ENCODE results near the gene CMYA5. TPM values are rescaled to one million over a fixed set of nuclear protein-coding genes. Genes with fewer than 3 reads are reported as not detected.
"Not testable (repeated sequence)": the region's sequence is repeated elsewhere in the genome, so short reads cannot be mapped to it uniquely, and the experiment has no call there.

Gene CMYA5
- total RNA-seq, 1 donor from 2014 or later: 0.44 TPM

DNA sequence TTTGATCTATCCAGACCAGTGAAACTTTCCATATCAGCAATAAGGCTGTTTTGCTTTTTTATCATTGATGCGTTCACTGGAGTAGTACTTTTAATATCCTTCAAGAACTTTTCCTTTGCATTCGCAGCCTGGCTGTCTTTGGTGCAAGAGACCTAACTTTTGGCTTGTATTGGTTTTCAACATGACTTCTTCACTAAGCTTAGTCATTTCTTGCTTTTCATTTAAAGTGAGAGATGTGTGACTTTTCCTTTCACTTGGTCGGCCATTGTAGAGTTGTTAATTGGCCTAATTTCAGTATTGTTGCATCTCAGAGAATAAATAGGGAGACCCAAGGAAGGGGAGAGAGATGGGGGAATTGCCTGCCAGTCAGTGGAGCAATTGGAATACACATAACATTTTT, 26.4 kb upstream of the CMYA5 start:
- no peak overlapping the region for H3K4me3 Mint-ChIP-seq
- DNase-seq (ENCODE audit: low read depth, low spot score): no peak
- no peak overlapping the region for H3K27ac Mint-ChIP-seq (ENCODE audit: unreplicated experiment)
- no peaks in the 10 kb centered on the region for H3K27me3 Mint-ChIP-seq (ENCODE audit: low read depth)
- peaks cover 9% of the 10 kb centered on the region for H3K4me1 Mint-ChIP-seq
- H3K9me3 Mint-ChIP-seq: peaks cover 13% of the 10 kb centered on the region
- TF ChIP-seq, protein P1, sequence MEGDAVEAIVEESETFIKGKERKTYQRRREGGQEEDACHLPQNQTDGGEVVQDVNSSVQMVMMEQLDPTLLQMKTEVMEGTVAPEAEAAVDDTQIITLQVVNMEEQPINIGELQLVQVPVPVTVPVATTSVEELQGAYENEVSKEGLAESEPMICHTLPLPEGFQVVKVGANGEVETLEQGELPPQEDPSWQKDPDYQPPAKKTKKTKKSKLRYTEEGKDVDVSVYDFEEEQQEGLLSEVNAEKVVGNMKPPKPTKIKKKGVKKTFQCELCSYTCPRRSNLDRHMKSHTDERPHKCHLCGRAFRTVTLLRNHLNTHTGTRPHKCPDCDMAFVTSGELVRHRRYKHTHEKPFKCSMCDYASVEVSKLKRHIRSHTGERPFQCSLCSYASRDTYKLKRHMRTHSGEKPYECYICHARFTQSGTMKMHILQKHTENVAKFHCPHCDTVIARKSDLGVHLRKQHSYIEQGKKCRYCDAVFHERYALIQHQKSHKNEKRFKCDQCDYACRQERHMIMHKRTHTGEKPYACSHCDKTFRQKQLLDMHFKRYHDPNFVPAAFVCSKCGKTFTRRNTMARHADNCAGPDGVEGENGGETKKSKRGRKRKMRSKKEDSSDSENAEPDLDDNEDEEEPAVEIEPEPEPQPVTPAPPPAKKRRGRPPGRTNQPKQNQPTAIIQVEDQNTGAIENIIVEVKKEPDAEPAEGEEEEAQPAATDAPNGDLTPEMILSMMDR (conservative IDR thresholded peaks at IDR 0.05): no peak
- peaks cover 28% of the 10 kb centered on the region for H3K36me3 Mint-ChIP-seq (ENCODE audit: low read depth)

DNA sequence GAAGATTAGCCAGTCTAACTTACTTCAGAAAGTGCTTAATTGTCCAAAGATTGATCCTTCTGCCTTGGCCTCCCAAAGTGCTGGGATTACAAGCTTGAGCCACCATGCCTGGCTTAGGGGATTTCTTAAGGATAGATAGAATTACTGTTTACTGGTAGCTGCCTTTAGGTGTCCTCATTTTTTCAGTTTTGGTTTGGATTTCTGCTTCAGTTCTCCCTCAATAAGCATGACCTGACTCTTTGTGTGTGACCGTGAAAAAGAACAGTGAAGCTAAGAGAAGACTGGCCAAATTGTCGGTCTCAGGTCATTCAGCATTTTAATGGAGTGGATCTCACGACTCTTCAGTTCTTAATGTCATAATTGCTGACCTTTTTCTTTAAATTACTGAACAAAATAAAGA, 22.9 kb upstream of the CMYA5 start:
- H3K4me1 Mint-ChIP-seq: peaks cover 9% of the 10 kb centered on the region
- TF ChIP-seq, protein P1 (conservative IDR thresholded peaks at IDR 0.05): no peak

DNA sequence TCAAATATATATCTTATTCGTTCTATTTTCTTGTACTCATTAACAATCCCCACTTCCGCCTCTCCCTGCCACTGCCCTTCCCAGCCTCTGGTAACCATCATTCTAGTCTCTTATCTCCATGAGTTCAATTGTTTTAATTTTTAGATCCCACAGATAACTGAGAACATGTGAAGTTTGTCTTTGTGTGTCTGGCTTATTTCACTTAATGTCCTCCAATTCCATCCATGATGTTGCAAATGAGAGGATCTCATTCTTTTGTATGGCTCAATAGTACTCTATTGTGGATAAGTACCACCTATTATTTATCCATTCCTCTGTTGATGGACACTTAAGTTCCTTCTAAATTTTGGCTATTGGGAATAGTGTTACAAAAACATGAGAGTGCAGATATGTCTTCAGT, 17.2 kb upstream of the CMYA5 start:
- Mint-ChIP-seq H3K4me1 (no peaks in the 10 kb centered on the region), H3K4me3 (no peak overlapping the region), H3K9me3 (no peaks in the 10 kb centered on the region), H3K27me3 (ENCODE audit: low read depth) (no peaks in the 10 kb centered on the region), H3K27ac (ENCODE audit: unreplicated experiment) (no peak overlapping the region), H3K36me3 (ENCODE audit: low read depth) (peaks cover 14% of the 10 kb centered on the region)
- no peak for DNase-seq (ENCODE audit: low read depth, low spot score)
- TF ChIP-seq, protein P1 (conservative IDR thresholded peaks at IDR 0.05): no peak

More for the DNA sequence above, 22.9 kb upstream of the CMYA5 start:
- Mint-ChIP-seq H3K27ac (ENCODE audit: unreplicated experiment) (no peak overlapping the region), H3K36me3 (ENCODE audit: low read depth) (peaks cover 22% of the 10 kb centered on the region), H3K9me3 (peaks cover 13% of the 10 kb centered on the region), H3K4me3 (no peak overlapping the region), H3K27me3 (ENCODE audit: low read depth) (no peaks in the 10 kb centered on the region)
- DNase-seq (ENCODE audit: low read depth, low spot score): no peak

DNA sequence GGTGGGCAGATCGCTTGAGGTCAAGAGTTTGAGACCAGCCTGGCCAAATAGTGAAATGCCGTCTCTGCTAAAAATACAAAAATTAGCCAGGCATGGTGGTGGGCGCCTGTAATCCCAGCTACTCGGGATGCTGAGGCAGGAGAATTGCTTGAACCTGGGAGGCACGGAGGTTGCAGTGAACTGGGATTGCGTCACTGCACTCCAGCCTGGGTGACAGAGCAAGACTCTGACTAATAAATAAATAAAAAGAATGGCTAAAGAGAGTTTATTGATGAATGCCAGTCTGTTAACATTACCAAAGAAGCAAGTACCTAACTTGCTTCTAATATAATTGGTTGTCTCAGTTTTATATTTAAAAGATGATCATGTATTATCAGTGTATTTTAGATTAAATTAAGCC, 13.3 kb upstream of the CMYA5 start:
- H3K27ac Mint-ChIP-seq (ENCODE audit: unreplicated experiment); DNase-seq (ENCODE audit: low read depth, low spot score); H3K27me3 Mint-ChIP-seq (ENCODE audit: low read depth); H3K9me3 Mint-ChIP-seq; H3K4me1 Mint-ChIP-seq; H3K4me3 Mint-ChIP-seq: not testable (repeated sequence)
- peaks cover 15% of the 10 kb centered on the region for H3K36me3 Mint-ChIP-seq (ENCODE audit: low read depth)

DNA sequence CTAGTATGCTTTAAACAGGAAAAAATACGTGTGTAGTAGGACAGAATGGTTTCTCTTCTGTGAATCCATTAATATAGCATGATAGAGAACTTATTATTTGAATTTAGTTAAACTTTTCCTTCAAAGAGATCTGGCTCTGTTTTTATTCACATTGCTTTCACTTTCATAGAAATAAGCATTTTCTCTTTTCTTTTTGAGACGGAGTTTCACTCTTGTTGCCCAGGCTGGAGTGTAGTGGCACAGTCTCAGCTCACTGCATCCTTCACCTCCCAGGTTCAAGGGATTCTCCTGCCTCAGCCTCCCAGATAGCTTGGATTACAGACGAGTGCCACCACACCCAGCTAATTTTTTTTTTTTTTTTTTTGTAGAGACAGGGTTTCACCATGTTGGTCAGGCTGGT, 7.5 kb upstream of the CMYA5 start:
- not testable (repeated sequence) for DNase-seq (ENCODE audit: low read depth, low spot score); H3K4me1 Mint-ChIP-seq; H3K9me3 Mint-ChIP-seq; H3K4me3 Mint-ChIP-seq; H3K27ac Mint-ChIP-seq (ENCODE audit: unreplicated experiment); H3K27me3 Mint-ChIP-seq (ENCODE audit: low read depth)
- peaks cover 19% of the 10 kb centered on the region for H3K36me3 Mint-ChIP-seq (ENCODE audit: low read depth)

DNA sequence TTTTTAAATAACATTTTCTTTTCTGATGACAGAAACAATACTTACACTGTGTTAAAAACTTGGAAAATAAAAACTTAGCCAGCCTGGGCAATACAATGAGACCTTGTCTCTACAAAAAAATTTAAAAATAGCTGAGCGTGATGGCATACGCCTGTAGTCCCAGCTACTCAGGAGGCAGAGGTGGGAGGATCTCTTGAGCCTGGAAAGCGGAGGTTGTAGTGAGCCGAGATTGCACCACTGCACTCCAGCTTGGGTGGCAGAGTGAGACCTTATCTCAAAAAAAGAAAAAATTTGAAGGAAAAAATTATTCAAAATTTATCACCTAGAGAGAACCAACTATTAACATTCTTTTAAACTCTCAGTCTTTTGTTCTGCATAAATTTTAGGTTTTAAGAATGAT, 4.9 kb upstream of the CMYA5 start:
- peaks cover 8% of the 10 kb centered on the region for H3K4me1 Mint-ChIP-seq
- no peak overlapping the region for H3K27ac Mint-ChIP-seq (ENCODE audit: unreplicated experiment)
- TF ChIP-seq, protein P1 (conservative IDR thresholded peaks at IDR 0.05): no peak
- H3K9me3 Mint-ChIP-seq: no peaks in the 10 kb centered on the region
- H3K27me3 Mint-ChIP-seq (ENCODE audit: low read depth): peaks cover 7% of the 10 kb centered on the region
- H3K36me3 Mint-ChIP-seq (ENCODE audit: low read depth): peaks cover 23% of the 10 kb centered on the region
- H3K4me3 Mint-ChIP-seq: no peak overlapping the region
- no peak for DNase-seq (ENCODE audit: low read depth, low spot score)

DNA sequence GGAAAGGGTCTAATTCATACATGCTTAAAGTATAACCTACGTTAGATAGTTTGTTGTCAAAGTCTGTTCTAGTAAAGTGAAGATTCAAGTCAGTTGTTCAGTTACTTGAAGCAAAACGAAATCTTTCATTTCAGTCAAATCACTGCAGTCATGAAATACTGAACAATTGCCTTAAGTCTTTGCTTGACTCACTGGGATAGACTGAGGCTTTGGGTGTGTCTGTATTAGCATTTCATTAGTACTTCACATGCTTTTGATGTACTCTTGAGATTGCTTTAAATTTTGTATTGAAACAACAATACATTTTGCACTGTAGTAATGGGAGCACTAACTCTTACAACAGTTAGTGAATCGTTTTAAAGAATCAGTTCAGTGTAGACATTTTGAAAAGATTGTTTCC, 4.0 kb upstream of the CMYA5 start:
- peaks cover 10% of the 10 kb centered on the region for H3K27me3 Mint-ChIP-seq (ENCODE audit: low read depth)
- no peak for DNase-seq (ENCODE audit: low read depth, low spot score)
- peaks cover 19% of the 10 kb centered on the region for H3K36me3 Mint-ChIP-seq (ENCODE audit: low read depth)
- no peaks in the 10 kb centered on the region for H3K9me3 Mint-ChIP-seq
- H3K4me1 Mint-ChIP-seq: peaks cover 15% of the 10 kb centered on the region
- TF ChIP-seq, protein P1 (conservative IDR thresholded peaks at IDR 0.05): no peak
- H3K4me3 Mint-ChIP-seq: no peak overlapping the region
- H3K27ac Mint-ChIP-seq (ENCODE audit: unreplicated experiment): no peak overlapping the region

All from neural crest cell (in vitro differentiated cells).